SU-DHL-6 (cell line): ENCODE results near the gene CBX7.
"Not testable (repeated sequence)": the region's sequence is repeated elsewhere in the genome, so short reads cannot be mapped to it uniquely, and the experiment has no call there.

Source experiments
- H2AFZ ChIP-seq: fragments of 200-600 bp; sonication (generic); 2 replicates; pipeline ENCODE4 v1.6.1; 2014; ENCODE audit warnings: low read depth, mild to moderate bottlenecking, moderate library complexity, mixed read lengths, antibody characterized with exemption, low read length; ENCODE audit not compliant: severe bottlenecking
- H3F3A ChIP-seq: fragments of 200-600 bp; shearing (Covaris generic); 2 replicates; pipeline ENCODE4 v1.6.0; 2016; ENCODE audit warnings: antibody characterized with exemption, mild to moderate bottlenecking; ENCODE audit not compliant: insufficient read depth
- H3K27ac ChIP-seq: fragments of 200-600 bp; sonication (generic); 2 replicates; pipeline ENCODE4 v1.5.1; 2016; ENCODE audit warnings: low read depth, mild to moderate bottlenecking, low read length, moderate library complexity, mixed read lengths
- H3K27me3 ChIP-seq: fragments of 200-600 bp; sonication (generic), shearing (Covaris generic); 2 replicates; pipeline ENCODE4 v1.6.0; 2014; ENCODE audit warnings: mild to moderate bottlenecking, low read length
- H3K36me3 ChIP-seq: fragments of 200-600 bp; sonication (generic); 2 replicates; pipeline ENCODE4 v1.6.1; 2014; ENCODE audit warnings: mild to moderate bottlenecking, low read length, mixed read lengths
- H3K4me2 ChIP-seq: fragments of 300-600, 200-600 bp; shearing (Covaris generic), sonication (generic); 2 replicates; pipeline ENCODE4 v1.6.0; 2014; ENCODE audit warnings: low read length, low read depth, mild to moderate bottlenecking; ENCODE audit not compliant: poor library complexity, severe bottlenecking
- H3K4me3 ChIP-seq: fragments of 200-600 bp; sonication (generic); 2 replicates; pipeline ENCODE4 v1.5.1; 2014; ENCODE audit warnings: antibody characterized with exemption, low read length, mild to moderate bottlenecking, mixed read lengths; ENCODE audit not compliant: insufficient read depth, poor library complexity, severe bottlenecking
- H3K79me2 ChIP-seq: fragments of 200-600 bp; sonication (generic); 2 replicates; pipeline ENCODE4 v1.6.1; 2014; ENCODE audit warnings: mild to moderate bottlenecking, low read length, moderate library complexity; ENCODE audit not compliant: insufficient read depth
- H3K9ac ChIP-seq: fragments of 200-600 bp; sonication (generic); 2 replicates; pipeline ENCODE4 v1.7.0; 2014; ENCODE audit warnings: mild to moderate bottlenecking, low read length
- H3K9me2 ChIP-seq: fragments of 200-600 bp; sonication (generic); replicated peaks from 2 replicates; pipeline ENCODE4 v1.6.1; 2014; ENCODE audit warnings: low read length; ENCODE audit not compliant: insufficient read depth
- H3K9me3 ChIP-seq: fragments of 200-600 bp; sonication (generic); 2 replicates; pipeline ENCODE4 v1.6.1; 2014; ENCODE audit warnings: low read length, mixed read lengths; ENCODE audit not compliant: insufficient read depth
- H4K20me1 ChIP-seq: fragments of 200-600 bp; sonication (generic); 2 replicates; pipeline ENCODE4 v1.6.1; 2014; ENCODE audit warnings: low read depth, mild to moderate bottlenecking, antibody characterized with exemption, low read length, moderate library complexity, mixed read lengths
- EZH2phosphoT487 ChIP-seq: fragments of 200-600 bp; sonication (generic), shearing (Covaris generic); conservative IDR thresholded peaks from 2 replicates; pipeline ENCODE4 v1.6.1; 2018; ENCODE audit warnings: mild to moderate bottlenecking, antibody characterized with exemption, low read length, moderate library complexity, mixed read lengths
- TF ChIP-seq, protein P1 (sequence below): fragments of 200-600 bp; sonication (generic); IDR thresholded peaks from one replicate; pipeline ENCODE4 v1.5.1; 2017; ENCODE audit warnings: antibody characterized with exemption, mild to moderate bottlenecking, low read length, moderate library complexity; ENCODE audit not compliant: insufficient read depth, poor library complexity, severe bottlenecking

The CBX7 gene

GRCh38 chr22:39174498-39175352 lies 22.2 kb upstream of the CBX7 start:
- no peak overlapping the region for H3K27ac ChIP-seq
- H3K4me2 ChIP-seq = no peak overlapping the region
- no peaks in the 10 kb centered on the region for H3K9me2 ChIP-seq
- no peak overlapping the region for H3K9ac ChIP-seq
- no peaks in the 10 kb centered on the region for H3K79me2 ChIP-seq
- H4K20me1 ChIP-seq = no peaks in the 10 kb centered on the region
- TF ChIP-seq, protein P1, sequence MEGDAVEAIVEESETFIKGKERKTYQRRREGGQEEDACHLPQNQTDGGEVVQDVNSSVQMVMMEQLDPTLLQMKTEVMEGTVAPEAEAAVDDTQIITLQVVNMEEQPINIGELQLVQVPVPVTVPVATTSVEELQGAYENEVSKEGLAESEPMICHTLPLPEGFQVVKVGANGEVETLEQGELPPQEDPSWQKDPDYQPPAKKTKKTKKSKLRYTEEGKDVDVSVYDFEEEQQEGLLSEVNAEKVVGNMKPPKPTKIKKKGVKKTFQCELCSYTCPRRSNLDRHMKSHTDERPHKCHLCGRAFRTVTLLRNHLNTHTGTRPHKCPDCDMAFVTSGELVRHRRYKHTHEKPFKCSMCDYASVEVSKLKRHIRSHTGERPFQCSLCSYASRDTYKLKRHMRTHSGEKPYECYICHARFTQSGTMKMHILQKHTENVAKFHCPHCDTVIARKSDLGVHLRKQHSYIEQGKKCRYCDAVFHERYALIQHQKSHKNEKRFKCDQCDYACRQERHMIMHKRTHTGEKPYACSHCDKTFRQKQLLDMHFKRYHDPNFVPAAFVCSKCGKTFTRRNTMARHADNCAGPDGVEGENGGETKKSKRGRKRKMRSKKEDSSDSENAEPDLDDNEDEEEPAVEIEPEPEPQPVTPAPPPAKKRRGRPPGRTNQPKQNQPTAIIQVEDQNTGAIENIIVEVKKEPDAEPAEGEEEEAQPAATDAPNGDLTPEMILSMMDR = no peak
- no peak for TF ChIP-seq EZH2phosphoT487
- no peaks in the 10 kb centered on the region for H3K36me3 ChIP-seq
- H2AFZ ChIP-seq = no peak overlapping the region
- no peak overlapping the region for H3K4me3 ChIP-seq
- no peaks in the 10 kb centered on the region for H3K27me3 ChIP-seq
- H3K9me3 ChIP-seq = no peaks in the 10 kb centered on the region
- H3F3A ChIP-seq = no peaks in the 10 kb centered on the region; the same call in 1 of the 2 replicates

GRCh38 chr22:39173787-39174497 lies 21.5 kb upstream of the CBX7 start:
- no peak overlapping the region for H3K27ac ChIP-seq
- H4K20me1 ChIP-seq = no peaks in the 10 kb centered on the region
- no peaks in the 10 kb centered on the region for H3K36me3 ChIP-seq
- no peaks in the 10 kb centered on the region for H3K9me2 ChIP-seq
- H3K79me2 ChIP-seq = no peaks in the 10 kb centered on the region
- H3K9me3 ChIP-seq = no peaks in the 10 kb centered on the region
- H2AFZ ChIP-seq = no peak overlapping the region
- H3K27me3 ChIP-seq = no peaks in the 10 kb centered on the region
- H3F3A ChIP-seq = no peaks in the 10 kb centered on the region; the same call in 1 of the 2 replicates
- no peak overlapping the region for H3K4me2 ChIP-seq
- TF ChIP-seq, protein P1 = no peak
- no peak for TF ChIP-seq EZH2phosphoT487
- H3K4me3 ChIP-seq = no peak overlapping the region
- H3K9ac ChIP-seq = no peak overlapping the region

- H3K9ac ChIP-seq = no peak overlapping the region
- H2AFZ ChIP-seq = no peak overlapping the region
- TF ChIP-seq EZH2phosphoT487 = no peak
- TF ChIP-seq, protein P1 = no peak
- no peak overlapping the region for H3K27ac ChIP-seq
- no peaks in the 10 kb centered on the region for H3K27me3 ChIP-seq
- H3K4me3 ChIP-seq = no peak overlapping the region
- H3K79me2 ChIP-seq = no peaks in the 10 kb centered on the region
- no peaks in the 10 kb centered on the region for H3K9me3 ChIP-seq
- H3K9me2 ChIP-seq = no peaks in the 10 kb centered on the region
- H3F3A ChIP-seq = no peaks in the 10 kb centered on the region; the same call in 1 of the 2 replicates
- H4K20me1 ChIP-seq = no peaks in the 10 kb centered on the region
- H3K36me3 ChIP-seq = no peaks in the 10 kb centered on the region
- no peak overlapping the region for H3K4me2 ChIP-seq
Measured at GRCh38 chr22:39173050-39173706, 20.7 kb upstream of the CBX7 start.

- not testable (repeated sequence) for H3K27me3 ChIP-seq, H4K20me1 ChIP-seq, H3K4me2 ChIP-seq, H3K27ac ChIP-seq, H3K9me3 ChIP-seq, H3F3A ChIP-seq, H3K79me2 ChIP-seq, H3K4me3 ChIP-seq, H3K36me3 ChIP-seq, H3K9me2 ChIP-seq, H3K9ac ChIP-seq, H2AFZ ChIP-seq
Measured at GRCh38 chr22:39172265-39173049, 20.0 kb upstream of the CBX7 start.
